ACHN (cell line): ENCODE data around the gene JAM3.
A peak's percentile ranks its signal among the peaks of the same experiment; 100 is the strongest.

Experiments
- DNase-seq: peaks from one replicate; pipeline ENCODE4 v3.0.0-alpha.2; 2015
- in situ Hi-C: cut with HindIII; loops from 2 replicates; pipeline ENCODE4 v1.10.0; 2017; ENCODE audit warnings: low sequenced_read_pairs, low pct_ligation_motif_present, low pct_unique_long_range_greater_than_20kb

Gene JAM3

GRCh38 chr11:134131628-134132244 is 62.9 kb downstream of the JAM3 start:
- in situ Hi-C loops: no loop called here
- no peak for DNase-seq

DNA sequence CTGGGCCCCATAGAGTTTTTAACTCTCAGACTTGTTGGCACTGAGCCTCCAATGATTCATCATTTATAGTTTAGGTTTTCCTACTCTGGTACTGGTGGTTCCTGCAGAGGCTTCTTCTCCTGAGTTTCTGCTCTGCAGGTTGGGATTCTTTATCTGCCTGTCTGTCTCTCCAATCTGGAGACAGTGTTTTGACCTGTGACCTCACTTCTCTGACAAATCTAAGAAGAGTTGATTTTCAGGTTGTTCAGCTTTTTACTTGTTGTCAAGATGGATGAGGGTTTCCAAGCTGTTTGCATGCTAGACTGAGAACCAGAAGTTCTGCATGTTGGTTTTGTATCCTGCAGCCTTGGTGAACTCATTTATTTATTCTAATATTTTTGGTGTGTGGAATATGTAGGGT is 63.9 kb downstream of the JAM3 start:
- no peak for DNase-seq
- in situ Hi-C loops: no loop called here

- no peak for DNase-seq
- in situ Hi-C loops: no loop called here
These were observed 65.3 kb downstream of the JAM3 start for GRCh38 chr11:134134167-134134566.

DNA sequence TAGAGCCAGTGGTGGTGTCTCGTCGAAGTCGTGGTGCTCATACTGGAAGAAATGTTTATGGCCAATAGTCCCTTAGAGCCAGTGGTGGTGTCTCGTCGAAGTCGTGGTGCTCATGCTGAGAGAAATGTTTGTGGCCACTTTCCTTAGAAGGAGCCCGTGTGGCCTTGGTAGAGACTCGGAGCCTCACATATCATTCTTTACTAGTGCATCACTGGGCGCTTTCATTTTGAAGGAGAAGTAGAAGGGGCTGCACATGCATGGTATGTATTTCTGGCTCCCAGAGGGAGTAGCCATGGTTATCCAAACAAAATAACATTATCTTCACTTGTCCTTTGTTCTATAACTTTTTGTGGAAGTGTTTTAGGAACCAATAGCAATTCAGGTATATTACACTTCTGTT is 69.5 kb downstream of the JAM3 start:
- in situ Hi-C loops: no loop called here
- no peak for DNase-seq

GRCh38 chr11:134139303-134139872 is 70.5 kb downstream of the JAM3 start:
- in situ Hi-C loops: no loop called here
- DNase-seq: no peak

DNA sequence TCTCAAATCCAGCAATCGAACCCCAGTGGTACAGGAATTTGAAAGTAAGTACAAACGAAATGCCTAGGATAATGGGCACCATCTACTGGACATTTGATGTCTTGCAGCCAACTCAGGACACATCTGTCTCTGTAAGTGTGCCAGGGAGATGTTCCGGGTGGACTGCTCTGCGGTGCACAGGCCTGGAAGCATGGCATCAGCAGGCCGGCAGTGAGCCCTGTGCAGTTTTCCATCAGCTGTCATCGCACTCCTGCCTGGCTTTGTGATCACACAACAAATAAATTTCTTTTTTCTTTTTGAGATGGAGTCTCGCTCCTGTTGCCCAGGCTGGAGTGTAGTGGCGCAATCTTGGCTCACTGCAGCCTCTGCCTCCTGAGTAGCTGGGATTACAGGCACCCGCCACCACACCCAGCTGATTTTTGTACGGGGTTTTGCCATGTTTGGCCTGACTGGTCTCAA is 71.0 kb downstream of the JAM3 start:
- in situ Hi-C loops: no loop called here

DNA sequence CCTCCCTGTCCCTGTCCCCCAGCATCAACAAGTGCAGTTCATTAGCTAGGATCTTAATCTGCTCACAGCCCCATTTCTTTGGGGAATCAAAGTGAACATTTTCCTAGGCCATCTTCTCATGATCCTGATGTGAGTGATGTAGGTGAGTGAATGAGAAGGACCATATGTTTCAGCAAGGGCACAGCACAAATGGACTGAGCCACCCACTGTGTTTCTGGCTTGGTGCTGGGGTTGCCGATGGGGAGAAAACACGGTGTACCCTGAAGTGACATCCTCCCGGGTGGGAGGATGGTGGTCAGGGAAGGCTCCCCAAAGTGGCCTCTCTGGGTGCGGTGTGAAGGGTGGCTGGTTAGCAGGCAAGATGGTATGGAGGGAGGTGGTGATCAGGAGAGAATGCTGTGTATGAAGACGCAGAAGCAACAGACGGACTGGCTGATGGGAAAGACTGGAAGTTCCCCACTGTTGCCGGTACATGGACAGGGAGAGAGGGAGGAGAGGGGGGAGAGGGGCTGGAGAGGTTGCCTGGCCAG is 72.2 kb downstream of the JAM3 start:
- in situ Hi-C loops: no loop called here
- DNase-seq: no peak

More for the DNA sequence above, 71.0 kb downstream of the JAM3 start:
- peak; percentile 62 for DNase-seq

- no peak for DNase-seq
- in situ Hi-C loops: no loop called here
These were observed 73.7 kb downstream of the JAM3 start for GRCh38 chr11:134142536-134142935.

- in situ Hi-C loops: no loop called here
- DNase-seq: no peak
These were observed 74.9 kb downstream of the JAM3 start for GRCh38 chr11:134143801-134144200.

GRCh38 chr11:134144744-134145143 is 75.9 kb downstream of the JAM3 start:
- no peak for DNase-seq
- in situ Hi-C loops: no loop called here

DNA sequence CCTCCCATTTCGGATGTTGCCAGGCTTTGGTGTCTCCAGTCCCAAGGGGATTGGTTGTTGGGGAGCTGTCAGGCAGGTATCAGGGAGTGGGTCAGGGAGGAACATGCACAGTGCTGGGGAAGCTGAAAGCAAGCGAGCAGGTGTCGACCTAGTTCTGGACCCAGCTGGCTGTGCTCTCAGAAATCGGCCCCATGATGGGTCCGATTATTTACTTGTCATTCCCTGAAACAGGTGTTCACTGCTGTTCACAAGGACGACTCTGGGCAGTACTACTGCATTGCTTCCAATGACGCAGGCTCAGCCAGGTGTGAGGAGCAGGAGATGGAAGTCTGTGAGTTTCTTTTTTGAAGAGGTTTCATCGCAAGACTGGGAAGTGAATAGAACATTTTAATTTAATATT is 76.8 kb downstream of the JAM3 start:
- no peak for DNase-seq
- in situ Hi-C loops: no loop called here

- in situ Hi-C loops: no loop called here
- DNase-seq: no peak
These were observed 77.7 kb downstream of the JAM3 start for GRCh38 chr11:134146598-134146997.

DNA sequence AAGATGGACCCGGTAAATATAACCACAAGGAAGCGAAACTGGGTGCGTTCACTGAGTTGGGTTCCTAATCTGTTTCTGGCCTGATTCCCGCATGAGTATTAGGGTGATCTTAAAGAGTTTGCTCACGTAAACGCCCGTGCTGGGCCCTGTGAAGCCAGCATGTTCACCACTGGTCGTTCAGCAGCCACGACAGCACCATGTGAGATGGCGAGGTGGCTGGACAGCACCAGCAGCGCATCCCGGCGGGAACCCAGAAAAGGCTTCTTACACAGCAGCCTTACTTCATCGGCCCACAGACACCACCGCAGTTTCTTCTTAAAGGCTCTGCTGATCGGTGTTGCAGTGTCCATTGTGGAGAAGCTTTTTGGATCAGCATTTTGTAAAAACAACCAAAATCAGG is 80.5 kb downstream of the JAM3 start:
- DNase-seq: no peak
- in situ Hi-C loops: no loop called here

DNA sequence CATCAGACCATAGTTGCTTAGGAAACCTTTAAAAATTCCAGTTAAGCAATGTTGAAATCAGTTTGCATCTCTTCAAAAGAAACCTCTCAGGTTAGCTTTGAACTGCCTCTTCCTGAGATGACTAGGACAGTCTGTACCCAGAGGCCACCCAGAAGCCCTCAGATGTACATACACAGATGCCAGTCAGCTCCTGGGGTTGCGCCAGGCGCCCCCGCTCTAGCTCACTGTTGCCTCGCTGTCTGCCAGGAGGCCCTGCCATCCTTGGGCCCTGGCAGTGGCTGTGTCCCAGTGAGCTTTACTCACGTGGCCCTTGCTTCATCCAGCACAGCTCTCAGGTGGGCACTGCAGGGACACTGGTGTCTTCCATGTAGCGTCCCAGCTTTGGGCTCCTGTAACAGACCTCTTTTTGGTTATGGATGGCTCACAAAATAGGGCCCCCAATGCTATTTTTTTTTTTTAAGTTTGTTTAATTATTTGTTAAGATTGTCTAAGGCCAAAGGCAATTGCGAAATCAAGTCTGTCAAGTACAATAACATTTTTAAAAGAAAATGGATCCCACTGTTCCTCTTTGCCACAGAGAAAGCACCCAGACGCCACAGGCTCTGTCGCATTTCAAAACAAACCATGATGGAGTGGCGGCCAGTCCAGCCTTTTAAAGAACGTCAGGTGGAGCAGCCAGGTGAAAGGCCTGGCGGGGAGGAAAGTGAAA is 81.5 kb downstream of the JAM3 start:
- no peak for DNase-seq
- in situ Hi-C loops: no loop called here

- DNase-seq: no peak
- in situ Hi-C loops: no loop called here
These were observed 82.3 kb downstream of the JAM3 start for GRCh38 chr11:134151083-134151747.

DNA sequence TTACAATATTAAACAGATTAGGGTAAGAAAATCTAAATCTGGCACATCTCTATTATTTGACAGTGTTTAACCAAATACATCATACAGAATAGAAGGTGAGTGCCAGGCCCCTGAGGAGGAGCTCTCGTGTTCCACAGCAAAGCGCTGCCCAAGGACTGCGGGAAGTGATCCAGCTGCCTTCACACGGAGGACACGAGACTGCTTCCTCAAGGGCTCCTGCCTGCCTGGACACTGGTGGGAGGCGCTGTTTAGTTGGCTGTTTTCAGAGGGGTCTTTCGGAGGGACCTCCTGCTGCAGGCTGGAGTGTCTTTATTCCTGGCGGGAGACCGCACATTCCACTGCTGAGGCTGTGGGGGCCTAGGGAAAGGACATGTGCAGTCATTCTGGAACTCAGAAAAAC is 83.8 kb downstream of the JAM3 start:
- no peak for DNase-seq
- in situ Hi-C loops: no loop called here

DNA sequence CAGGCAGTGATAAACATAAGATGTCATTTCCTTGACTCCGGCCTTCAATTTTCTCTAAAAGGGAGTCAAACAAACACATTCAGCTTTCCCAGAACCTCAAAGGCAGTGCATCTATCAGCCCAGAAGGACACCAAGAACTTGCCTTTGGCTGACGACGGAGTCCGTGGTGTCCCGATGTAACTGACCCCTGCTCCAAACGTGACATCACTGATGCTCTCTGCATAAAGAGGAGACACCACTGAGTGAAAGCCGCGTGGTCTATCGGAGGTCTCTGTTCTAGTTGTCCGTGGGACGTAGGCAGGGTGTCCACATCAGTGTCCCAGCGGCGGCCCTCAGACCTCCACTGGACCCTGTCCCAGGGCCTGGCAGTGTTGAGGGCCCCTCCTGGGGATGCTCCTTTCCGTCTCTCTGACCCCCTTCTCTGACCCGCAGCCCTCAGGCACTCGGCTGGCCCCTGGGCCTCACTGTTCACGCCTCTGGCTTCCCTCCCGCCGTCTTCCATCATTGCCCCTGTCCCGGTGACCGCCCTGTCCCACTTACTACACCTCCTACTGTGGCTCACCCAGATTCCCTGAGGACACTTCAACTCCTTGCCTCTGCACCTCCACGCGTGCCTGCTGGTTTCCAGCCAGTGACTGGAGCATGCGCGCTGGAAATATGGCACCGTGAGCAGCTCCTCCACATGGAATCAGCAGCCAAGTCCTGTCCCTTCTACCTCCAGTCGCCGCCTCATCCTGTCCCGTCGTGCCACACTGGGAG is 84.5 kb downstream of the JAM3 start:
- DNase-seq: no peak
- in situ Hi-C loops: no loop called here

GRCh38 chr11:134154441-134154840 is 85.6 kb downstream of the JAM3 start:
- DNase-seq: no peak
- in situ Hi-C loops: no loop called here

DNA sequence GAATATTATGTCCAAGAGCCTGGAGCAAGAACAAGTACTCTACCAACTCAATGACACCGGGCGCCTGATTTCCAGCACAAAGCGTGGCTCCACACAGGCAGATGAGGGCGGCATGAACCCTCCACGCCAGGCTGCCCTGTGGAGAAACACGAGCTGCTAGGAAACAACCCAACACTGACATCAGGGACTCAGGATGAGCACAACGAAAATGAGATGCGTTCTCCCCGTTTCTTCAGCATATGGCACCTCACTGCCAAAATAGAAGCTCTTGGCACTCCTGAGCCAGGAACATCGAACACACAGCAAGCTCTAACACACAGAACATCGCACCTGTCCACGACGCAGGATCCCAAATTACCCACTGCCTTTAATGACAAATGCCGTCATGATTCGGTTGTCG is 86.6 kb downstream of the JAM3 start:
- no peak for DNase-seq
- in situ Hi-C loops: no loop called here
